HL-60/S4 treated with phorbol 12-myristate 13-acetate at 8.2 ng/mL for 4 days and 3 days (cell line): ENCODE measurements around the gene OPCML.

ENCODE experiments used
- in situ Hi-C: fragments of 300-500 bp; cut with MboI; formaldehyde crosslinking; loops from 2 replicates; pipeline ENCODE4 v1.15.0; 2022; ENCODE audit warnings: low sequenced_read_pairs

OPCML gene

DNA sequence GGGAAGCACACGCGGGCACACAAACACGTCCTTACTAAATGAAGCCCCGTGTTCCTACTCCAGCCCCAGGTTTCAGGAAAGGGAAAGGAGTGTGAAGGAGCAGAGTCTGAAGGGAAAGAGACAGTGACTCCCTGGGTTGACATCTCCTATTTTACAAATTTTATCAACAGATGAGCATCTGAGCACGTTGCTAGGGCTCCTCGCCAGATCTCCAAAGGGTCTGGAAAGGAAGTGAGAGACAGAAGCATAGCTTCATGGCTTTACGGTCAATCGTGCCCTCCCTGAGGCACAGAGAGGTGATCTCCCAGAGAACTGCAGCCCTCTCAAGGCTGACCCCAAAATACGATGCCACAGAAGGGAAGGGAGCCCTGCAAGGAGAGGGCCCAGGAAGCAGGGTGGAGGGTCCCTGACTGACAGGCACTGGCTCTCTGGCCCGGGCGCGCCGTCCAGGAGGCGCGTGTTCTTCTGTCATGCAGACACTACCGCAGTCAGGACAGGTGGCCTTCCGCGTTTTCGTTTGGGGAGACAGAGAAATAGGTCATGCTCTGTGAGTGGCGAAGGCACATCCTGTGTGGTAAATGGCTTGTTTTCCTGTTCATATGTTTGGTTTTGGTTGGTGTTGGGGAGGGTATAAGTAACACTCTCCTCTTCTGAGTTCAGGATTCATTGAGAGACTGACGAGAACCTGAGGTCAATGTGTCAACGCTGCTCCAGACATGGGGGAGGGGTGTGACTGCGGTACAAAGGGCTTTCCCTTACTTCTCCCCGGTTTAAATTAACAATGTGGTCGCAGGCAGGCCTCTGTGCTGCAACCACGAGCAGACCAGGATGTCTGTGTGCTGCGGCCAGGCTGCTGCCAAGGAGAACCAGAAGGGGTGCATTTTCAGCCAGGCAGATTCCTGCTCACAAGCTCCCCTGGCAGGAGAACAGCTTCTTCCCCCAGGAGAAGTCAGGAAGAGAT is 813.3 kb downstream of the OPCML start:
- in situ Hi-C loops: no loop called here

DNA sequence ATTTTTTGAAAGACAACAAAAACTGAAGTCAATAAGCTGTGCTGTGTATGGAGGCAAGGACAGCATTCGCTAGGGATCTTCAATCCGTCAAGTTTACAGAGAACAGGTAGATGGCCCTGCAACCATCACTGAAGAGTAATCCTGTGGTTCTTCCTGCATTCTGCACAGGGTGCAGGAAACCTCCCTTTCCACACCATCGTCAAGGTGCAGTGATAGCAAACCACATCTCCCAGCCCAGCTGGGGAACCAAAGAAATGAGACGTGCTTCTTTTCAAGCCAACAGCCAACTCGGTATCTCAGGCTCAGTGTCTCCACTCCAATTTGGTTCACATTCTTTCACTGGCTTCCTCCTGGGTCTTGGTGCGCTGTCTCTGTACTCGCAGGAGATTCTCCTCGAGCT is 814.5 kb downstream of the OPCML start:
- in situ Hi-C loops: no loop called here

DNA sequence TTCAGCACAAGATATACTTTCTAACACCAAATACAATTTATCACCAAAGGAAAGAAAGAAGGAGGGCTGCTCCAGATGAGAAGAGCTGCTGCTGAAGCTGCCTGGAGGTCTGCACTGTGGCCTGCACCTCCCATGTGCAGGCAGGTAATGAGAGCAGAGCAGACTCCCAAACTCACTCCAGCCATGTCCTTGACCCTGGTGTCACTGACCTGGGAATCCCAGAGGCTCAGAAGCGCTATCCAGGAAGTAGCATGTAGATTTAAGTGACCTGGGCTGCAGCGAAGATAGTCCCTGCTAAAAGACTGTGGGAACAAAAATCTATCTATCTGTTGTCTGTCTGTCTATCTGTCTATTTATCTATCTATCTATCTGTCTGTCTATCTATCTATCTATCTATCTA is 816.3 kb downstream of the OPCML start:
- in situ Hi-C loops: no loop called here

DNA sequence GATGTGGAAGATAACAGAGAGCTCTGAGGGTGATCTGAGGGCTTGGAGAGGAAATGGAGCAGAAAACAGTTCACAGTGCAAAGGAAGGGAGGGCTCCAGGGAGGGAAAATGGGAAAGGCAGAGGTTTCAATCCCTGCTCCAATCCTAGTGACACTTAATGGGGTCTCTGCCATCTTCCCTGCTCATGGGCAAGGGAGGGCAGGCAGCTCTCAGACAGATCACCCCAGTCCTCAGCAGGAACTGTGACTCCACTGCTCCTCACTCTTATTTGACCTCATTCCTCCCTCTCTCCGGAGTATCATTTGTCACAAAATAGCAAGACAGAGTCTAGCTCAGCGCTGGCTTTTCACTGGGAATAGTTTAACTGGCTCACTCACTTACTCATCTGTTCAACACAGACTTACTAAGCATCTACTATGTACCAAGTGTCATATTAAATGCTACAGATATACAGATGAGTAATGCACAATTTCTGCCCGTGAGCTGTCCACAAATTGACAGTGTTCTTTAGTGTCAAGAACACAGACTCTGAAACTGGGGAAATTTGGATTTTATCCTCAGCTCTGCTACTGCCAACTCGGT is 817.4 kb downstream of the OPCML start:
- in situ Hi-C loops: no loop called here

DNA sequence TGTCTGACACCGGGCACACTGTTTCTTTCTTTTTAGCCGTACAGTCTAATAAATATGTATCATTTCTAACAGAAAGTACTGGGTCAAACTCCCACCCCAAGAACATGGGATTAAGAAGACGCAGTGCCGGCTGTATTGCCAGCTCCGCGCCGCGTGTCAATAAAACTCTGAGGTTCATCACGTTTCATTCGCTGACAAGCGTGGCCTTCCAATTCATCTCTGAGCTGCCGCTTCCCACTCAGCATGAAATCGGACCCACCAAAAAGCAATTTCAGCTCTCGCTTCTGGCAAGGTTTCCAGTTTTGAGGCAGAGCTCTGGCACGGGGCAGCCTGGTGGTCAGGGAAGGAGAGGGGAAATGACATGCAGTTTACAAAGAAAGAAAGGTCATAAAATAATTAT is 819.8 kb downstream of the OPCML start:
- in situ Hi-C loops: no loop called here

DNA sequence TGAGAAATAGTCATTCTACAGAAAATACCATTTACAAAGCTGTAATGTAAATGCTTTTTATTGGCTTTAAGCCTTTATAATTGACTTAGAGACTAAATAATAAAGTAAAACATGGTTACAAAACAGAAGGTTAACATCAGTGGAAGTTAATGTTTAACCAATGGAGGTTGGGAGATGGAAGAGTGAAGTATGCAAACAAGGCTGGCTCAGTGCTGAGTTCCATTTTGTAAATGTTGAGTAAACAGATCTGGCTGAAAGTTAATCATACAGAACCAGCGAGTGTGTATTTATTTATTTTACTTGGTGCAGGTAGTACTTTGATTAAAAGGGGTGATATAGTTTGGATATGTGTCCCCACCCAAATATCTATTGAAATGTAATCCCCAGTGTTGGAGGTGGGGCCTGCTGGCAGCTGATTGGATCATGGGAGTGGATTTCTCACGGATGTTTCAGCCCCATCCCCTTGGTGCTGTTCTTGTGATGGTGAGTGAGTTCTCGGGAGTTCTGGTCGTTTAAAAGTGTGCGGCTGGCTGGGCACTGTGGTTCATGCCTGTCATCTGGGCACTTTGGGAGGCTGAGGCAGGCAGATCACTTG is 827.4 kb downstream of the OPCML start:
- in situ Hi-C loops: no loop called here

DNA sequence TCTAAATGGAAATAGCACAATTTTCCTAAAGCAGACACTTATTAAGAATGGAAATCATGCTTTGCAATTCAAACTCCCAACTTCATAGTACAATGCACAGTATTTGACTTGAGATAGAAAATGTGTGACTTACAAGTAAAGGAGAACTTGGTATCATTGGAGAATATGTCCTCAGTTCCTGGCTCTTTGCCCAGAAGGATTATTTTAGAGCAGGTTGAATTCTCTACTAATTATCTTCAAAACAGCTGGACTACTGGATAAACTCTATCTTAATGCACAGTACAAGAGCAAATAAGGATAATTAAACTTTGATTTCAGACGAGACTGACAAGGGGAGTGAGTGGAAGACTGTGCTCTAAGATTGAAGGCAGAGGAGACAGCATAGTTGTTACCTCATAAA is 839.4 kb downstream of the OPCML start:
- in situ Hi-C loops: no loop called here

DNA sequence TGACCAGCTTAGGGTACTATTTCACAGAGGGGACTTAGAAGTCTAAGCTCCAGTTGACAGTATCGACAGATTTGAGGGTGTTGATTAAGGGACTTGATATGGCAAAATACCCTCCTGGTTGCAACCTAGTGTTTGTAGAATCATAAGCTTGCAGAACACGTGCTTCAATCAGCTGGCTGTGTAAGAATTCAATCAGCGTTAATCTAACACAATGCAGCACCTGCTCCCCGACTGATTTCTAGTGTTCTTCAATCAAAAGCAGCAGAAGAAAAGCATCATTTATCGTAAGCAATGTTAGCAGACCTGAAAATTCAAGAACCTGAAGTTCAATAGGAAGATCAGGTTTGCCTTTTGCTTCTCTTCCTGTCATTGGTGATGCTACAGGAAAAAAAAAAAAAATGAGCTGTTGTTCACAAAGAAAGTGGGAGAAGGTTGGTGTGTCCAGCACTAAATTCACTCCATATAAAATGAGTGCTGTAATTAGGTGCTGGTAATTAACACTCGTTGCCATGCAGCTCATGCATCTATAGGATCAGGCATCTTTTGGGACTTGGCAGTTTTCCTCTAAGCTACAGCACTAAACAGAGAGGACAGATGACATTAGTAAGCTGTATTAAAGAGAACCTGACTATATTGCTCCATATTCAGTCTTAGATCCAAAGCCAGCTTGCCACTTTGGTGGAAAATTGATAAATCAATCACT is 840.3 kb downstream of the OPCML start:
- in situ Hi-C loops: no loop called here

DNA sequence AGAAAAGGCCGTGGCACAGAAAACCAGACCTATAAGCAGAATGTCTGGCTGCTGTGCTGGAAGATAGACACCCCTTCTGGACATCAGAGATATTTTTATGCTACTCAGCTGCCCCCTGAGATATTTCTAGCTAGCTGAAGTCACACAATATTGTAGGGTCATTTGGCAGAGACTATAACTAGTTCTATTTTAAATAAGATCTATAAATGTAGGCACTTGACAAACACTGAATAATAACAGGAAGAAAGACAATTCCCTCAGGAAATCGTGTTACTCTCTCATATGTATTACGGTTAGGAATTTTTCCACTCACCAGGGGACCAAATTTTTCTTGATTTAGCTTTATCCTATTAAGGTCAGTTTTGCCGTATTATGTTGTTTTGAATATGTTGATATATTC is 845.4 kb downstream of the OPCML start:
- in situ Hi-C loops: no loop called here

DNA sequence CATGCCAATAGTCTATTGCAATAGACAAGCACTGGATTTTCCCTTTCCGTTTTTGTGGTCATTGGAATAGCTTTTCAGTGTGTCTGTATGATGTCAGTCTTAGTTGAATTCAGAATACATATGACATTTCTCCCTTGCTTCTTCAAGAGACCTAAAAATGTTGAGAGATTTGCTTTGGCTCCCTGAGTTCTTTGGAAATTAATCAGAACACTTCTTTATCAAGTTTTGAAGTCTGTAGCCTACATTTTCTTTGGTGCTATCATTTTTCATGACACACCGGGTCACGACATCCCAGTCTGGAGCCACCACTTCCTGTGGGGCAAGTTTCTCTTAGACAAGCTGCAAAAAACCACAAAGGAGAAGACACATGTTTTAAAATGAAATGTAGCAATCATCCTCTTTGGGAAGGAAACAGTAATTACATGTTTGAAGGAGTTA is 847.1 kb downstream of the OPCML start:
- in situ Hi-C loops: no loop called here

DNA sequence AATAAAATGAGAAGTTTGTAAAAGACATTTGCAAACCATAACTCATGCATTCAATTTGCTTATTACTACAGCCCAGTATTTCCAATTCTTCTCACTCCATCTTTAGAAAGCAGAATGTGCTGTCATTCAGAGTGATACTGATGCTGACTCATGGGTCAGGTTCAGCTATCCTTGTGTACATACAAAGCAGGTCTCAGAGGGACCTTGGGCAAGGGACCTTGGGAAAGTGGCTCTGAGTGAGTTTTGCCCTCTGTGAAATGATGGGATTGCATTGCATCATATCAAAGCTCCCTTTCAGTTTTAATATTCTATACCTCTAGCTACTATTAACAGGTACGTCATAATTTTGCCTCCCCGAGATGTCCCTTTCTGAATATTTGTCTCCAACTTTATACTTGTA is 848.7 kb downstream of the OPCML start:
- in situ Hi-C loops: no loop called here

DNA sequence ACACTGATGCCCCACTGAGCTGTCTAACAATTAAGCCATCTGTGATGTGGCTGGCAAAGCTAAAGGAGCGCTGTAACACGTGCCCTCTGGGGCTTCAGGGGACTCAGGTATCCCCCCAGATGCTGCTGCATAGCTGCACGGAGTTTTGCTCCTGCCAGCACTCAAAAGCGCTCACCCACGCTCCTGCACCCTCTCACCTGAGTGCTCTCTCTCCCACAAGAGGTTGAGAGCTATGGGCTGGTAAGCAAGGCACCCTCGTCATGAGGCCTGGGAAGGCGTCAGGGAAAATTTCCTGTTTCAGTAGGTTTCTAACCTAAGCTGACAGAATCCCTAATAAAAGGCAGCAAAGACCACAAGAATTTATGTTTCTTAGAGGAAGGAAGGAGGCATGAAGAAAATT is 850.3 kb downstream of the OPCML start:
- in situ Hi-C loops: no loop called here

DNA sequence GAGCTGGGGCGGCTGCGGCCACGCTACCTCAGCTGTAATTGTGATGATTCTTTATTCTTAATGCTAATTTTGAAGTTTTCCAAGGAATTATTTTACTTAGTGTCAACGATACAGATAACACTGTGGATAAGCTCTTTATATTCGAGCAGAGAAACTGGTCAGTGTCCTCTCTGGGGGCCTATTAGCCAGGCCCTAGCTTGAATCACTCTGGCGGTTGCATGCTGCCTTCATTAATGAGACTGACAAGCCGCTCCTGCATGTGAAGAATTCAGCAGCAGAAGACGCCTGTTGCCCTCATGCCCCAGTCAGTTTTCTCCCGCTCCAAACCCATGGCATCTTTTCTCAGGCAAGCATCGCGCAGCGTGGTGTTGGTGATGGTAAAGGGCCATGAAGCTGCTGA is 851.7 kb downstream of the OPCML start:
- in situ Hi-C loops: no loop called here

DNA sequence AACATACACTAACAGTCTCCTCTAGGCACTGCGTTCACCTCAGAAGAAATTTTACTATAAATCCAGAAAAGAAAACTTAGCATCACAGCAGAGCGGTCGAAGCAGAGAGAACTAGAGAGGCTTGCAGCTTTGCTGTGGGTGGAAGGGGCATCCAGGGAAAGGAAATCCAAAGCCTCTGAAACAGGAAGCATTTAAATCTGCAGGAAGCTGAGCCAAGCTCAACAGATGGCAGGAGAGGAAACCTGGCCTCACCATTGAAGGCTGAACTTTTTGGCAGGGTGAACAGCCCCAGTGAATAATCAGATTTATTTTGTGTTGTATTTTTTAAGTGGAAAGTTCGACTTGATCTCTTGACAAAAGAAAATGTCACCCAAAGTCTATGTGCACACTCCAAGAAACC is 858.1 kb downstream of the OPCML start:
- in situ Hi-C loops: no loop called here

DNA sequence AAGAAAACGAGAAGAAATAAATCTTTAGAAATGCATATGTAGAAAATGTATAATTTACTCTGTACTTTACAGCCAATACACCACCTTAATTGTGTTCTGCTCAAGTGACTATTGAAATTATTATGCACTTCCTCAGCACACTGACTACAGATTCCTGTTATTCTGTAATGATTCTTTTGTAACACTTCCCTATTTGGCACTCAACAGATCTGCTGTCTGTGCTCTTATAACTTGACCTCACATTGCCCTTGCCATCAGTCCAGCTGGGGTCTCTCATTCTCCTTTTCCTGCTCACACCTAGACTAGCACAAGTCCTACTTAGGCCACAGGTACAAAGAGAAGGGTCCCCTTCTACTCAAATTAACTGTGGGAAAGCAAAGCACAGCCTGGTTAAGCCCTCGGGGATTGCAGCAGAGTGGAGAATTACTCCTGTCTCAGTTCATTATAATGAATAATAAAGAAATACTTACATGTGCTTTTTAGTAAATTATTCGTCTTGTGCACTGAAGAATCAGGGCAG is 860.4 kb downstream of the OPCML start:
- in situ Hi-C loops: no loop called here

DNA sequence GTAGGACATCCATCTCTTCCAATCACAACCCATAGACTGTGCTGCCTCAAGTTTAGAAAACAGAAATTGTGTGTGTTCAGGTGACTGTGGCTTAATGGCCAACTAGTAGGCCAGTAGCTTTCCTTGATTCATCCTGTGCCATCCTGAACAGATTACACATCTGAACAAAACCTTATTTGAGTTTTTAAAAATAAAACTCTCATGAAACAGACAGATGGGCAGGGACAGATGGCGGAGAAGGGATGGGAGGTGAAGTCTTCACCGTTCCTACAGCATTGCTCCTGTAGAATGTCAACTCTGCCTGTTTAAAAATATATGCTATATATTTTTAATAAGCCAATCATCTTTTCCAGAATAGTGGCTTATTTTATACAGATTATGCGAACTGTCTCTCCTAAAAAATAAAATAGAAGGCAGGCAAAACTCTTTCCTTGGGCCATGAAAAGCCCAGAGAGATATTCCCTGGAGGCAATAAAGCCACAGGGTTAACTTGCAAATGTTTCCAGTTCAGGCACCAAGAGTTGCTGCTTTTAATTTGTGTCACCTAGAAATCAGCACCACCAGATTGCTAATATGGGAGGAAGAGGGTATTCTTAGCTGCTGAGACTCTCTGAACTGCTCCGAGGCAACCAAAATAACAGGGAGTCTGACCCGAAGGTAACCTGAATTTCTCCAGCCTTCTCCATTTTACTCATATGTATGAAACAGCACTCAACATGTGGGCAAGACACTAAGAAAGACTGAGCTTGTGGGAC is 861.2 kb downstream of the OPCML start:
- in situ Hi-C loops: no loop called here

DNA sequence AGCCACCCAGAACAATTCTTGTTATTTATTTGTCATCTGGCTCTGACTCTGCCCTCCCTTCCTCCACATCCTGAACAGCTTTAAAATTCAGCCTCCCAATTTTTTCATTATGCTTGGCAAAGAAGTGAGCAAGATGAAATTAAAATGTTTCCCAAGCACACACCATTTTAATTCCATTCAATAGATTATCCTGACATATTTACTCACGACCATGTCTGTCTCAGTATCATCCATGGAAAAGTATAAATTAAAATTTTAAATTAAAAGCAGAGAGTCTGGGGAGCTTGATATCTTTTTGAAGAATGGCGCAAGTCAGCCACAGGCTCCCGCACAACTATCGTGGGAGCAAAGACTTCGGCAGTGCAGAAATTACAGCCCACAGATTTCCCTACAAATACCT is 862.4 kb downstream of the OPCML start:
- in situ Hi-C loops: no loop called here

DNA sequence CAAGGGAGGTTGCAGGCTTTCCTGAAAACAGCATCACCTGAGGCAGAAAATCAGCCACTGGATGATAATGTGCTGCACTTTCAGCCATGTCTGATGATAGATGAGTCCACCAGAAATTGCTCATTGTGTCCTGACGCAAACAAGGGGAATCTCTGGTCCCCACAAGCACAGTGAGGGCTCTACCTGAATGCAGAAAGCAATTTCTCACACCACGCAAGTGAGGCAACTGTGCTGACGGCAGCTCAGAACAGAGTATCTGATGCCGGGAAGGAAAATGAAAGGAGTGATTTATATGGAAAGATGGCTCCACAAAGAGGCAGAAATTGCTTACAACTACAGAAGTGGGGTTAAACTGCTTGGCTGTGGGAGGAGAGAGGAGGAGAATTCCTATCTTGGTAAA is 867.1 kb downstream of the OPCML start:
- in situ Hi-C loops: no loop called here

DNA sequence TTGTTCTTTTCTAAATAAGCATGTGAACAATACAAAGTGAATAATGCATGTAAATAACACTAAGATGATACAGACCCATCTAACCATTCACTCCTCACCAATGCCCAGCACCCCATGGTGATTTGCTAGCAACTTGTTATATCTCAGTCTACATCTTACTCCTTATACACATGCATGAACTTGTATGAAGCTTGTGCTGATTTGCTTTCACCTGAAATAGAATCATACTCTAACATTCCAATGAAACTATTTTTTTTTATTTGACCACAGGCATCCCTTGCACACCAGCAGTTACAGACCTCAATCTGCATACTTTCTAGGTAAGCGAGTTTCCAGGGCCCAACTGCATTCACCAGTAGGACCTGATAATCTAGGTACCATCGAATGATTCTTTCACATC is 873.6 kb downstream of the OPCML start:
- in situ Hi-C loops: no loop called here

DNA sequence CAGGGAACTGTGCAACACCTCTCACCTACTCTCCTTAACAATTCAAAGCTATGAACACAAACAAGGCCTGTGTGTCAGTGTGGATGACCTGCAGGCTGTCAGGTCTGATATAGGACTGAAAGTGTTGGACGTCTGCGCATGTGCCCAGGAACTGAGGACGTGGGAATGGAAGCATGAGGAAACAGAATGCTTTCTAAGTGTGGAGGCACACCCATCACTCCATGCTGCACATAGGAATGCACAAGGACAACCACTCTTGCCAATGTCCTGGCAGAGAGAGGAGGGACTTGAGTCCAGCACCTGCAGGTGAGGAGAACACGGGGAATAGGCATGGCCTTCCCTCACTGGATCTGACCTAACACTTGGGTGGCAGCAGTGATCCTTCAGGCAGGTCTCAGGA is 874.3 kb downstream of the OPCML start:
- in situ Hi-C loops: no loop called here
